Stimulated activated CD8-positive, alpha-beta memory T cell treated with anti-CD3 and anti-CD28 coated beads, Interleukin-12 subunit alpha, Interleukin-12 subunit beta, amount 100 ng/mL, for 4 hours (primary cell): ENCODE measurements around the gene EYA2.

ENCODE experiments used
- DNase-seq: peaks from one replicate; pipeline ENCODE4 v3.0.0-alpha.2; 2020; ENCODE audit warnings: low read depth

Gene EYA2

GRCh38 chr20:47036091-47036870 is 141.6 kb downstream of the EYA2 start:
- DNase-seq, result no peak

GRCh38 chr20:47038566-47039560 is 144.2 kb downstream of the EYA2 start:
- no peak for DNase-seq

DNA sequence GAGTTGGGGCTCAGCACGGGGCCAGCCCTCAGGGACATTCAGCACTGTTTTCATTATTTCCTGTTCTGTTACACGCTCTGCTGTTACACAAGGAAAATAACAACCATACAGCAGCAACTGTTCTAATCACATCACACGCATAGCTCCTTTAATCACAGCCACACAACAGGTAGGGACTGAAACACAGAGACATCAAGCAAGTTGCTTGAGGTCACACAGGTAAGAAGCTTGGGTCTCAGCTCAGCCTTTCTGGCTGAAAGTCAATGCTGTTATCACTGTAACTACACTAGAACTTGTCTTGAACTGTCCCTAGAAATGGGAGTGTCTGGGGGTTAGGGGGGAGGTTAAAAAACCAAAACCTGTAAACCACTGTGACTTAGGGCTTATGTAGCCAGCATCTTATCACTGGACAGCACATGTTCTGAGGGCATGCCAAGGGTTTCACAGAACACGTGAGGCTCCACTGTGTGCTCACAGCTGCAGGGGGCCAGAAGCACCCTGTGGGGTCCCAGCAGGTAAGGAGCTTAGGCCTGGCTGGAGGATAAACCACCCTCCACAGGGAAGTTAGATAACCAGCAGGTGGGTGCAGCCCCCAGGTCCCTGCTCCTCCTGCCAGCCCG is 146.0 kb downstream of the EYA2 start:
- no peak for DNase-seq

- DNase-seq, result no peak
Observed at GRCh38 chr20:47041396-47041899, 146.8 kb downstream of the EYA2 start.

DNA sequence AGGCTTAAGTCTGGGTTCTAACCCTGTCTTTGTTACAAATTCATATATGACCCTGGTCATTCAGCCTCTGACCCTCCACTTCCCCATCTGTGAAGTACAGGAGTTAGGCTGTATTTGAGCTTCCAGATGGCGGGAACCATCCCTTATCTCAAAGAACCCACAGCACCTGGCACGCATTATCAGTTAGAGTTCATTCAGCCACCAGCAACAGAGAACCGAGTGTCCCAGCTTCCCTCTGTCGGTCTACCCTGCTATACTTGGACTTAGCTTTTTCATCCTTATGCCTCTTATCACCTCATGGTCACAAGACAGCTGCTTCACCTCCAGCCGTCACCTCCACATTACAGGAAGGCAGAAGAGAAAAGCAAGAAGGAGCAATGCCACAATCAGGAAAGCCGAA is 147.8 kb downstream of the EYA2 start:
- no peak for DNase-seq

DNA sequence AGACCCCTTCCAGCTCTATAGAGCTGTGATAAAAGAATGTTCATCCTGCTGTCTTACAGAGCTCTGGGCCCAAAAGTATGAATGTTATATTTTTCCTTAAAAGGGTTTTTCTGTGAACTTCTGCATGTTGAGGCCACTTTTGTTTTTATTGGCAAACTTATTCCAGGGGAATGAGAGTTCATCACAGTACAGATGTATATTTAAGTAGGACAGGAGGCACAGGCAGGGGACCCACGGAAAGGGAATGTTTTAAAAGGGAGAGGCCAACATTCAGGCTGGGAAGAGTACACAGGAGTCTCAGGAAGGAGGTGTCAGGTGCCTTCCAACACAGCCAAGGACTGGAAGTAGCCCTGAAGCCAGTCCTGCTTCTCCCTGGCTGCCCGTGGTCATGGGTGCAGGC is 148.4 kb downstream of the EYA2 start:
- no peak for DNase-seq

DNA sequence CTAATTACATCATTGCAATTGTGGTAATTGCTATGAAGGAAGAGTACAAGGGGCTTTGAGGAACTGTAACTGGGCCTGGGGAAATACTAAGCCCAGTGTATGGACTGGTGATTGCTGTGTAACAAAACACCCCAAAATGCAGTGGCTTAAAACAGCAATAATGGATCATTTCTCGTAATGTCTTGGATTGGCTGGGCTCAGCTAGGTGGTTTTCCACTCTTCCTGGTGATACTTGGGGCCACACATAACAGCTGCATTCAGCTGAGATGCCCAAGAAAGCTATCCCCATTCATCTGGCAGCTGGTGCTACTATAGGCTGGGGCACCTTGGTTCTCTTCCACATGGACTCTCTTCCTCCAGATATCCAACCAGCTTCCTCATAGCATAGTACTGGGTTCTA is 150.3 kb downstream of the EYA2 start:
- DNase-seq, result no peak

- DNase-seq, result no peak
Observed at GRCh38 chr20:47048054-47048453, 153.4 kb downstream of the EYA2 start.

- no peak for DNase-seq
Observed at GRCh38 chr20:47049771-47050170, 155.1 kb downstream of the EYA2 start.

GRCh38 chr20:47050996-47051395 is 156.4 kb downstream of the EYA2 start:
- no peak for DNase-seq

DNA sequence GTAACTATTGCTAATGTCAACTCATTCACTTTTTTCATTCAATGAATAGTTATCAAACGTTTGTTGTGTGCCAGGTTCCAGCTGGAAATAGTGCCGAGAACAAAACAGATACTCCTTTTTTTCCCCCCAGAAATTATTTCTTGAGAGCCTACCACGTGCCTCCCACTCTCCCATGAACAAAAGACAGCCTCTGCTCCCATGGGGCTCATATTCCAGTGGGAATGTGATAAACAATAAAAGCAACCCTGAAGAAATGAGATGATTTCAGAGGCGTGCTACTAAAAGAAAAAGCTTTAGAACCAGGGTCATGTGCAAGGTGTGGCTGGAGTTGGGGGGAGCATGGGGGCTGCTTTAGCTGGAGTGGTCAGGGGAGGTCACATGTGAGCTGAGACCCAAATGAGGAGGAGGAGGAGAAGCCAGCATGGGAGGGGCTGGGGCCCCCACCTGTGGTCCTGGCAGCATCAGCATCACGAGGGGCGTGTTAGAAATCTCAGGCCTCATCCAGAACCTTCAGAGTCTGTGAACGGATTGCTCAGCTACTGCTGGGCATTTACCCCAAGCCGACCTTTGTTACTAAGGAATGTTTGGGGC is 157.4 kb downstream of the EYA2 start:
- DNase-seq, result no peak

DNA sequence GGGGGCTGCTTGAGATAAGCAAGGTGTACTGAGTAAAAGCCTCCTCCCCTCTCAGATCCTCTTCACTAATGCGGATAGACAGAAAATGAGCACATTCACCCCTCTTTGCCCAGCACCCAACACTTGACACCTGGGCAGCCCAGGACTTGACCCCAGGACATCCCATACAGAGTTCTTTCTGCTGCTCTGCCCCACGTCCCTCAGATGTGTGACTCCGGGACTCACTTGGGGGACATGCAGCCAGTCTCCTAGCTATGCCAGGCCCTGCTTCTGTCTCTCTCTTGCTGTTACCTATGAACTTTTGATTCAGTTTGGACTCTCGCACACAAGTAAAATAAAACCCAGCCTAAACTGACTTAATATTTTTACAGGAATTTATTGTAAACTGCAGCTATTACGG is 159.9 kb downstream of the EYA2 start:
- no peak for DNase-seq

DNA sequence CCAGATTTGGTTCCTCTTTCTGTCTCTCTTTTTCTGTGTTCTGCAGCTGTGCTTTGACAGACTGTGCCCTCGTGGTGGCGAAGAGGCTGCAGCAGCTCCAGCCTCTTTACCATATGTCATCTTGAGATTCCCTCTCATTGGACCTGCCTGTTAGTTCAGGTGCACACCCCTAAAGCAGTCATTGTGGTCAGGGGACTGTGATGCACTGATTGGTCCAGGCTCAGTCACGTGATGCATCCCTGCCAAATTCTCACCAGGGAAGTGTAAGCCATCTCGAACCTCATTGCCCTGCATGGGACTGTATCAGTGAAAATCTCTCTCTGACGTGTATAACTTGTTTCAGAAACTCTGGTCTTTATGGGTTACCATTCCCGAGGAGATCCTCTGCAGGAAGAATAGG is 160.3 kb downstream of the EYA2 start:
- DNase-seq, result no peak

GRCh38 chr20:47055699-47056369 is 161.2 kb downstream of the EYA2 start:
- no peak for DNase-seq

GRCh38 chr20:47057661-47058060 is 163.0 kb downstream of the EYA2 start:
- DNase-seq, result no peak

GRCh38 chr20:47058236-47058635 is 163.6 kb downstream of the EYA2 start:
- no peak for DNase-seq

DNA sequence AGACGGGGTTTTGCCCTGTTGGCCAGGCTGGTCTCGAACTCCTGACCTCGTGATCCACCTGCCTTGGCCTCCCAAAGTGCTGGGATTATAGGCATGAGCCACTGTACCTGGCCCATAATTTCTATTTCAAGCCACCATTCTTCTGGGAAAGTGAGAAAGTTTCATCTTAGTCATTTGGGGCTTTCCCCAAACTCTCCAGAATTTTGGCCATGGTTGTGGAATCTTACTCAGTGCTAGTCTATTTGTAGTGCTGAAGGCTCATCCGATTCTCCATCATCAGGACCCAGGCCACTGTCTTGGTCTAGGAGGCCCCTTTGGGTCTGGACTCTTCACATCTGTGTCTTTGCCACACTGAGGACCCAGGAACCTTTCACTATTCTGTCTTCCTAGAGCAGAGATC is 164.9 kb downstream of the EYA2 start:
- no peak for DNase-seq

DNA sequence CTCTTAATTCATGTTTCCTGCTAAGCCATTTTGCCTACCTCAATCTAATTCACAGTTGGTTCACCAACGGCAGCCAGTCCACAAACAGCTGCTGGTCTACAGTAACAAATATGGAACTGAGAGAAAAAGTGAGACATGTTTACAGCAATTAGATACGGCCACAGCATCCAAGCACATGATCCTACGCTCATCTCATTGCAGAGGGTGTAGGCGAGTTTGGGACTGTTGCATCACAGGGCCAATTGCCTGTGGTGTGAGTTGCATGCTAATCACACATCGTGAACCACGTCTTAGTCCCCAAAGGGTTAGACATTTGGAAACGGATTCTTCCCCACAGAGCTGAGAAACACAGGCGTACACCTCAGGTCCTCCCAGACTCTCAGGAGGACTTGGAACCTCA is 166.9 kb downstream of the EYA2 start:
- DNase-seq, result no peak

DNA sequence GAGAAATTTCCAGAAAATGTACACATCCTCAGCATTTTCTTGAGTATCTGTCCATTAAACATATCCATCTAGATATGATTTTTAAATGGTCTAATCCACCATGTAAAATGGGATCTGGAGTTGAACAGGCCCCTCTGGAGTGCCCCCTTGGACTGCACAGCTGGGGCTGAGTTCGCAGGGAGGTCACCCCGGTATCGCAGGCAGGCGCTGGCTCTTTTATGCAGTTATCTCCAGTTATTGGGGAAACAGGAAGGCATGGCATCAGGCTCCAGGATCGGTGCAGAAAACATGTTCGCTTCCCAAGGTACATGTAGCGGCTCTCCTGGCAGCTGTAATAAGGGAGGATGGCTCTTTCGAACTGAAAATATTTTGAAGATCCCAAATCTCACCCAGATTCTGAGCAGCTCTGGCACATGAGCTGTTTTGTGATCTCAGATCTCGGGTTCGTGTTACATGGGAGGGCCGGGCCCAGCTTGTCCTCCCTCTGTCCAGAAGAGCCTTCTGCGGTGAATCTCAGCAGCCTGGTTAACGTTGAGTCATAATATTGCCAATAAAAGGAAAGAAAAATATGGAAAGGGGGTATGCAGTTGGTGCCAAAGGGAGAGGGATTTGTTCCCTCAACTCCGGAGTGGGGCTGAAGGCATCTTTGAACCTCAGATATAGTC is 167.7 kb downstream of the EYA2 start:
- no peak for DNase-seq

DNA sequence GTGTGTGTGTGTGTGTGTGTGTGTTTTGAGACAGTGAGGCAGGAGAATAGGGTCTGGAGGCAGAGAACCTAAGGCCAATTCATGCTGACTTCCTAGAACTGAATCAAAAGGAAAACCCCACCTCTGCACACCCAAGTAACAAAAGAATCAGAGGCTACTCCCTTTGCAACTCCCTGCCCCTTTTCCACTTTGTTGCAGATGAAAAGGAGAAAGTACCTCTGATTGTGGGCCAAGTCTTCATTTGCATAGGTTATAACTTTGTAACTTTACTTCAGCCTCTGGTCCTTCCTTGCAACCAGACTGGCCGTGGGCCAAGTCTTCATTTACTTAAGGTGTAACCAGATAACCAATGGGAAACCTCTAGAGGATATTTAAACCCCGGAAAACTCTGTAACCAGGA is 168.8 kb downstream of the EYA2 start:
- DNase-seq, result no peak

DNA sequence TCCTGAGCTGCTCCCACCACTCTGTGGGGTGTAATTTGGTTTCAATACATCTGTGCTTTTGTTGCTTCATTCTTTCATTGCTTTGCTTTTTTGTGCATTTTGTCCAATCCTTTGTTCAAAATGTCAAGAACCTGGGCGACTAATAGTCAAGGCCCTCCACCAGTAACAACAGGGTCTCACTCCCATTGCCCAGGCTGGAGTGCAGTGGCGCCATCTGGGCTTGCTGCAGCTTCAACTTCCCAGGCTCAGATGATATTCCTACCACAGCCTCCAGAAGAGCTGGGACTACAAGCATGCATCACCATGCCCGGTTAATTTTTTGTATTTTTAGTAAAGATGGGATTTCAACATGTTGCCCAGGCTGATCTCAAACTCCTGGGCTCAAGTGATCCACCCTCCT is 169.2 kb downstream of the EYA2 start:
- no peak for DNase-seq
